Measurements from ENCODE around the gene RPL3. TPM values are rescaled to one million over a fixed set of nuclear protein-coding genes. Genes with fewer than 3 reads are reported as not detected.

The RPL3 gene
- total and polyA plus RNA-seq, 2 of the 4 experiments (the other 2 are of a cell fraction) = 2,871 to 3,312 TPM

DNA sequence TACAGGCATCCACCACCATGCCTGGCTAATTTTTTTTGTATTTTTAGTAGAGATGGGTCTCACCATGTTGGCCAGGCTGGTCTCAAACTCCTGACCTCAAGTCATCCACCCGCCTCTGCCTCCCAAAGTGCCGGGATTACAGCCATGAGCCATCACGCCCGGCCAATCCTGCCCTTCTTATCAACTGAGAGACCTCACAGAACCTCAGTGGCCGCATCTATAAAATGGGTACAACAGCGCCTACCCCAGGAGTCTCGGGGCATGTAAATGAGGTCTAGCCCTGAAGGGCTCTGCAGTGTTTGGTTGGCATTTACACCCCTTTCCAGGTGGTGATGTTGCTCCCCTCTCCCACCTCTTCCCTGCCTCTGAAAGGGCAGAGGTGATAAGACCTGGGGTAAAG lies 42.1 kb upstream of the RPL3 start:
- Histone ChIP-seq H3K18ac (ENCODE audit: low read depth, low read length) (no peak overlapping the region), H3K4me1 (ENCODE audit: control insufficient read depth, insufficient read depth, low read length) (peaks cover 8% of the 10 kb centered on the region; the same call in 1 of the 2 replicates), H4K8ac (ENCODE audit: low read depth in 2 of 2, low read length in 2 of 2) (no peak overlapping the region), H3K4ac (ENCODE audit: low read depth, low read length) (no peak overlapping the region), H2BK5ac (ENCODE audit: low read depth, low read length, poor library complexity, severe bottlenecking) (no peak overlapping the region), H3K9me3 (ENCODE audit: control insufficient read depth, insufficient read depth, low read length) (no peaks in the 10 kb centered on the region), H2BK15ac (ENCODE audit: low read depth, low read length) (no peak overlapping the region), H4K91ac (ENCODE audit: insufficient read depth, low read depth, low read length) (no peak overlapping the region), H3K9ac (ENCODE audit: low read depth, low read length) (no peak overlapping the region), H3K27me3 (ENCODE audit: control insufficient read depth, insufficient read depth, low read length) (no peaks in the 10 kb centered on the region), H4K20me1 (ENCODE audit: insufficient read depth, low read length) (peaks cover 15% of the 10 kb centered on the region), H3K4me3 (ENCODE audit: insufficient read depth, low read depth, low read length) (no peak overlapping the region), H2AK5ac (ENCODE audit: low read depth, low read length) (no peak overlapping the region), H3K4me2 (ENCODE audit: low read depth, low read length) (no peak overlapping the region), H2BK120ac (ENCODE audit: low read depth, low read length) (no peak overlapping the region), H3K23ac (ENCODE audit: low read depth, low read length) (no peak overlapping the region), H3K36me3 (ENCODE audit: control insufficient read depth, insufficient read depth, low read length) (peaks cover 5% of the 10 kb centered on the region), H3K79me1 (ENCODE audit: low read depth in 1 of 2, low read length in 2 of 2) (peaks cover 0 to 21% of the 10 kb centered on the region in 2 experiments; a peak in 3 of 4 replicates), H2AFZ (replicated peaks; ENCODE audit: low read length, poor library complexity) (no peak overlapping the region), H2BK20ac (ENCODE audit: low read depth, low read length) (no peak overlapping the region), H2AK9ac (replicated peaks; ENCODE audit: low read depth, low read length, poor library complexity) (peak overlapping the region; percentile 37), H3K27ac (ENCODE audit: insufficient read depth, low read length) (no peak overlapping the region), H3K9me1 (ENCODE audit: insufficient read depth, low read length) (peaks cover 4% of the 10 kb centered on the region; the same call in 1 of the 2 replicates), H3K14ac (replicated peaks; ENCODE audit: low read depth, low read length) (no peak overlapping the region), H3K56ac (ENCODE audit: extremely low read depth, insufficient read depth, low read length) (no peak overlapping the region), H4K5ac (ENCODE audit: low read depth, low read length) (no peak overlapping the region)
- intact Hi-C loops (cut with micrococcal nuclease) (no loop called here), dilution Hi-C loops (cut with HindIII; ENCODE audit: low sequenced_read_pairs, unreplicated experiment) (no loop called here), in situ Hi-C loops (cut with MboI; ENCODE audit: low sequenced_read_pairs) (no loop called here)
- no TSS peak for BruUV-seq (replicated peaks)
- ATAC-seq (ENCODE audit: low read depth) = no peak
- TF ChIP-seq RCOR1 (IDR thresholded peaks at IDR 0.05; ENCODE audit: insufficient replicate concordance, low read length) (no peak), CEBPB (IDR thresholded peaks at IDR 0.05; ENCODE audit: low read depth, low read length) (no peak), BHLHE40 (IDR thresholded peaks at IDR 0.05; ENCODE audit: low read depth, low read length) (no peak), RFX5 (IDR thresholded peaks at IDR 0.05; ENCODE audit: low read depth, low read length) (no peak), CHD1 (IDR thresholded peaks at IDR 0.05; ENCODE audit: low read depth, low read length) (no peak), RAD21 (IDR thresholded peaks at IDR 0.05; ENCODE audit: low read length) (no peak), NFE2L2 (IDR thresholded peaks at IDR 0.05; ENCODE audit: low read depth, low read length) (no peak)
- TF ChIP-seq, protein P1, sequence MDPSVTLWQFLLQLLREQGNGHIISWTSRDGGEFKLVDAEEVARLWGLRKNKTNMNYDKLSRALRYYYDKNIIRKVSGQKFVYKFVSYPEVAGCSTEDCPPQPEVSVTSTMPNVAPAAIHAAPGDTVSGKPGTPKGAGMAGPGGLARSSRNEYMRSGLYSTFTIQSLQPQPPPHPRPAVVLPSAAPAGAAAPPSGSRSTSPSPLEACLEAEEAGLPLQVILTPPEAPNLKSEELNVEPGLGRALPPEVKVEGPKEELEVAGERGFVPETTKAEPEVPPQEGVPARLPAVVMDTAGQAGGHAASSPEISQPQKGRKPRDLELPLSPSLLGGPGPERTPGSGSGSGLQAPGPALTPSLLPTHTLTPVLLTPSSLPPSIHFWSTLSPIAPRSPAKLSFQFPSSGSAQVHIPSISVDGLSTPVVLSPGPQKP (IDR thresholded peaks at IDR 0.05; ENCODE audit: borderline replicate concordance, low read depth, low read length) = no peak
- TF ChIP-seq, protein P2, sequence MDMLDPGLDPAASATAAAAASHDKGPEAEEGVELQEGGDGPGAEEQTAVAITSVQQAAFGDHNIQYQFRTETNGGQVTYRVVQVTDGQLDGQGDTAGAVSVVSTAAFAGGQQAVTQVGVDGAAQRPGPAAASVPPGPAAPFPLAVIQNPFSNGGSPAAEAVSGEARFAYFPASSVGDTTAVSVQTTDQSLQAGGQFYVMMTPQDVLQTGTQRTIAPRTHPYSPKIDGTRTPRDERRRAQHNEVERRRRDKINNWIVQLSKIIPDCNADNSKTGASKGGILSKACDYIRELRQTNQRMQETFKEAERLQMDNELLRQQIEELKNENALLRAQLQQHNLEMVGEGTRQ (IDR thresholded peaks at IDR 0.05; ENCODE audit: low read depth, low read length) = no peak
- TF ChIP-seq, protein P3, sequence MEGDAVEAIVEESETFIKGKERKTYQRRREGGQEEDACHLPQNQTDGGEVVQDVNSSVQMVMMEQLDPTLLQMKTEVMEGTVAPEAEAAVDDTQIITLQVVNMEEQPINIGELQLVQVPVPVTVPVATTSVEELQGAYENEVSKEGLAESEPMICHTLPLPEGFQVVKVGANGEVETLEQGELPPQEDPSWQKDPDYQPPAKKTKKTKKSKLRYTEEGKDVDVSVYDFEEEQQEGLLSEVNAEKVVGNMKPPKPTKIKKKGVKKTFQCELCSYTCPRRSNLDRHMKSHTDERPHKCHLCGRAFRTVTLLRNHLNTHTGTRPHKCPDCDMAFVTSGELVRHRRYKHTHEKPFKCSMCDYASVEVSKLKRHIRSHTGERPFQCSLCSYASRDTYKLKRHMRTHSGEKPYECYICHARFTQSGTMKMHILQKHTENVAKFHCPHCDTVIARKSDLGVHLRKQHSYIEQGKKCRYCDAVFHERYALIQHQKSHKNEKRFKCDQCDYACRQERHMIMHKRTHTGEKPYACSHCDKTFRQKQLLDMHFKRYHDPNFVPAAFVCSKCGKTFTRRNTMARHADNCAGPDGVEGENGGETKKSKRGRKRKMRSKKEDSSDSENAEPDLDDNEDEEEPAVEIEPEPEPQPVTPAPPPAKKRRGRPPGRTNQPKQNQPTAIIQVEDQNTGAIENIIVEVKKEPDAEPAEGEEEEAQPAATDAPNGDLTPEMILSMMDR (conservative IDR thresholded peaks at IDR 0.05; ENCODE audit: low read depth, low read length) = no peak
- ChIA-PET POLR2A (ENCODE audit: unreplicated experiment) (no interaction called here), CTCF (no interaction called here)
- no peak for DNase-seq
- no CpG with 5 or more reads among the region's 7 CpGs for WGBS, 2 experiments (ENCODE audit: extremely low coverage in 2 of 2, insufficient read length in 1 of 2)

Measured in IMR-90 (cell line).